Measurements from ENCODE around the gene SYNE1. TPM values are rescaled to one million over a fixed set of nuclear protein-coding genes. Genes with fewer than 3 reads are reported as not detected.

The SYNE1 gene
- total and polyA plus RNA-seq, 2 of the 8 experiments (the other 6 are each of a cell fraction or from before 2014, with no cell fraction given), result 2.8 to 5.5 TPM

DNA sequence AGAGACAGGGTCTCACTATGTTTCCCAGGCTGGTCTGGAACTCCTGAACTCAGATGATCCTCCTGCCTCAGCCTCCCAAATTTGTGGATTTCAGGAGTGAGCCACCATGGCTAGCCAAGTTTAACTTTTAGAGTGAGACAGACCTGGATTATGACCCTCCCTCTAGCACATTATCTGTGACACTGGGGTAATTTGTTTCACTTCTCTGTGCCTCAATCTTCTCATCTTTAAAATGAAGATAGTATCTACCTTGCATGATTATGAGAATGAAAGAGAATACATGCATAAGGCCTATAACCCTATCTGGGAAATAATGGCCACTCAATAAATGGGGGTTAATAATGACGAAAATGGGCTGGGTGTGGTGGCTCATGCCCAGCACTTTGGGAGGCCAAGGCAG is 373.6 kb downstream of the SYNE1 start (continued):
- TF ChIP-seq RXRA (IDR thresholded peaks at IDR 0.05; ENCODE audit: insufficient read depth, low read depth, low read length) (no peak), ASH2L (IDR thresholded peaks at IDR 0.05; ENCODE audit: low read length) (no peak), HDAC2 (IDR thresholded peaks at IDR 0.05; ENCODE audit: borderline replicate concordance in 1 of 2, low read depth in 2 of 2, low read length in 2 of 2) (no peak), EP300 (IDR thresholded peaks at IDR 0.05; ENCODE audit: borderline replicate concordance in 1 of 2, low read depth in 2 of 2, low read length in 2 of 2) (no peak)
- TF ChIP-seq, protein P1, sequence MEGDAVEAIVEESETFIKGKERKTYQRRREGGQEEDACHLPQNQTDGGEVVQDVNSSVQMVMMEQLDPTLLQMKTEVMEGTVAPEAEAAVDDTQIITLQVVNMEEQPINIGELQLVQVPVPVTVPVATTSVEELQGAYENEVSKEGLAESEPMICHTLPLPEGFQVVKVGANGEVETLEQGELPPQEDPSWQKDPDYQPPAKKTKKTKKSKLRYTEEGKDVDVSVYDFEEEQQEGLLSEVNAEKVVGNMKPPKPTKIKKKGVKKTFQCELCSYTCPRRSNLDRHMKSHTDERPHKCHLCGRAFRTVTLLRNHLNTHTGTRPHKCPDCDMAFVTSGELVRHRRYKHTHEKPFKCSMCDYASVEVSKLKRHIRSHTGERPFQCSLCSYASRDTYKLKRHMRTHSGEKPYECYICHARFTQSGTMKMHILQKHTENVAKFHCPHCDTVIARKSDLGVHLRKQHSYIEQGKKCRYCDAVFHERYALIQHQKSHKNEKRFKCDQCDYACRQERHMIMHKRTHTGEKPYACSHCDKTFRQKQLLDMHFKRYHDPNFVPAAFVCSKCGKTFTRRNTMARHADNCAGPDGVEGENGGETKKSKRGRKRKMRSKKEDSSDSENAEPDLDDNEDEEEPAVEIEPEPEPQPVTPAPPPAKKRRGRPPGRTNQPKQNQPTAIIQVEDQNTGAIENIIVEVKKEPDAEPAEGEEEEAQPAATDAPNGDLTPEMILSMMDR (IDR thresholded peaks at IDR 0.05; ENCODE audit: control extremely low read depth in 1 of 3, insufficient read depth in 1 of 3, low read depth in 1 of 3, low read length in 3 of 3), result no peak

All from H1 (cell line).